ENCODE data around the gene CLHC1.

DNA sequence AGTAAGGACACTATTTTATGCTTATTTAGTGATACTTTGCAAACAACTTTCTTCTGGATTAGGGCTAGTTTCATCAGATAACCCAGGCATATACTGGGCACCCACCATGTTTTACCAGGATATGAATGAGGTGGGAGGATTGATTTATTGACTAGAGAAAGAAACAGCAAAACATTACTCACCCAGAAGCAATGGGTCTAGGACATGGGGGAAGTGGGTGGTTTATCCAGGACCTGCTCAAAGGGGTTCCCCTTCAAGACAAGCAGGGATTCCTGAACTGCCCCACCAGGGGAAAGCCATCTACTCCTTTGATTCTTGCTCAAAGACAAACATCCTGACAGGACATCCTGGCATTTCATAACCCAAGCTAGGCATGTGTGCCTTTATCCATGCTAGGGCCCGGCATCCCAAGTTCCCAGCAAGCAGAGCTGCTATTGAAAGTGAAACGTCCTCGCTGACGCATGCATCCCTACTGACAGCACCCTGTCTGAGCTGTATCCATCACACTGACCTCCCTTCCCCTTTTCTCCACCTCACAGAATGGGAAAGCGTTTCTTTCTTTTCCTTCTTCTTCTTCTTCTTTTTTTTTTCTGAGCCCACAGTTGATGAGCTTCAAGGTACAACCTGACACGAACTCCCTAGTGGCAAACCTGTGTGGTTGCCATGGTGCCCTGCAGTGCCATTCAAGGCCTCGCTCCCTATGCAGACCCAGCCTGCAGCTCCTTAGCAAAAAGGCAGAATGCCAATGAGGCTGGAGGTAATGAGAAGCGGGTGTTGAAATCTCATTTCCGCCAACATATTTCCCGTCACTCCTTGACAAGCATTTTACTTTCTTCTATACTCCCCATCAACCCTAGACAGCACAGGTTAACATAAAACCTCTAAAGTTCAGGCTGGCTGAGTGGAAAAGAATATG is 70.5 kb downstream of the CLHC1 start:
- TF ChIP-seq POLR2A (IDR thresholded peaks at IDR 0.05) (no peak), EP300 (IDR thresholded peaks at IDR 0.05) (no peak)
- TF ChIP-seq, protein P1, sequence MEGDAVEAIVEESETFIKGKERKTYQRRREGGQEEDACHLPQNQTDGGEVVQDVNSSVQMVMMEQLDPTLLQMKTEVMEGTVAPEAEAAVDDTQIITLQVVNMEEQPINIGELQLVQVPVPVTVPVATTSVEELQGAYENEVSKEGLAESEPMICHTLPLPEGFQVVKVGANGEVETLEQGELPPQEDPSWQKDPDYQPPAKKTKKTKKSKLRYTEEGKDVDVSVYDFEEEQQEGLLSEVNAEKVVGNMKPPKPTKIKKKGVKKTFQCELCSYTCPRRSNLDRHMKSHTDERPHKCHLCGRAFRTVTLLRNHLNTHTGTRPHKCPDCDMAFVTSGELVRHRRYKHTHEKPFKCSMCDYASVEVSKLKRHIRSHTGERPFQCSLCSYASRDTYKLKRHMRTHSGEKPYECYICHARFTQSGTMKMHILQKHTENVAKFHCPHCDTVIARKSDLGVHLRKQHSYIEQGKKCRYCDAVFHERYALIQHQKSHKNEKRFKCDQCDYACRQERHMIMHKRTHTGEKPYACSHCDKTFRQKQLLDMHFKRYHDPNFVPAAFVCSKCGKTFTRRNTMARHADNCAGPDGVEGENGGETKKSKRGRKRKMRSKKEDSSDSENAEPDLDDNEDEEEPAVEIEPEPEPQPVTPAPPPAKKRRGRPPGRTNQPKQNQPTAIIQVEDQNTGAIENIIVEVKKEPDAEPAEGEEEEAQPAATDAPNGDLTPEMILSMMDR (IDR thresholded peaks at IDR 0.05), result no peak

Measured in ovary (tissue), 3 donors.